ENCODE data around the gene RPL15.

- no peak for TF ChIP-seq CTCF (IDR thresholded peaks at IDR 0.05)
- TF ChIP-seq POLR2AphosphoS5 (IDR thresholded peaks at IDR 0.05; ENCODE audit: low read depth, low read length) = no peak
- TF ChIP-seq REST (IDR thresholded peaks at IDR 0.05; ENCODE audit: insufficient read depth in 1 of 2, low read depth in 2 of 2, low read length in 1 of 2) = no peak
- TF ChIP-seq TCF7L2 (IDR thresholded peaks at IDR 0.05; ENCODE audit: low read depth, low read length) = no peak
These were observed 40.0 kb upstream of the RPL15 start for GRCh38 chr3:23876923-23877322.

Measured in Panc1 (cell line).